WTC11 (cell line): ENCODE measurements around the gene IL34. TPM values are rescaled to one million over a fixed set of nuclear protein-coding genes. Genes with fewer than 3 reads are reported as not detected.

ENCODE experiments used
- ATAC-seq: fragments of 200-7000 bp; cut with Tn5 transposase; 2 replicates; pipeline ENCODE4 v1.10.0; 2021; ENCODE audit warnings: mild to moderate bottlenecking, moderate library complexity
- CTCF ChIA-PET: fragments of 300-600 bp; sonication (Branson Sonifier 250); formaldehyde crosslinking; loops from one replicate; lab custom pipeline; 2021; ENCODE audit warnings: antibody characterized with exemption; lab: Charles Lee
- POLR2A ChIA-PET: fragments of 350-600 bp; sonication (Branson Sonifier 250); formaldehyde crosslinking; loops from one replicate; lab custom pipeline; 2021; ENCODE audit warnings: antibody characterized with exemption; lab: Charles Lee
- DNase-seq: peaks from one replicate; pipeline ENCODE4 v3.0.0; 2021; ENCODE audit warnings: low spot score
- H3K27ac Mint-ChIP-seq: 2 replicates; pipeline ENCODE4 v1.8.0; 2021; ENCODE audit warnings: mixed read lengths
- H3K27me3 Mint-ChIP-seq: 2 replicates; pipeline ENCODE4 v1.8.0; 2021; ENCODE audit warnings: low read depth, mild to moderate bottlenecking, moderate library complexity, mixed read lengths
- H3K36me3 Mint-ChIP-seq: 2 replicates; pipeline ENCODE4 v1.8.0; 2021; ENCODE audit warnings: mixed read lengths
- H3K4me1 Mint-ChIP-seq: 2 replicates; pipeline ENCODE4 v1.8.0; 2022; ENCODE audit warnings: mixed read lengths
- H3K4me3 Mint-ChIP-seq: 2 replicates; pipeline ENCODE4 v1.8.0; 2021; ENCODE audit warnings: mild to moderate bottlenecking, moderate library complexity, mixed read lengths
- H3K9me3 Mint-ChIP-seq: 2 replicates; pipeline ENCODE4 v1.8.0; 2021; ENCODE audit warnings: mixed read lengths
- CBFB ChIP-seq: sonication (generic); formaldehyde crosslinking; IDR thresholded peaks from 2 replicates; pipeline ENCODE4 v1.8.1; 2022; ENCODE audit warnings: mild to moderate bottlenecking, low read depth, missing genetic modification reagents
- CDX4 ChIP-seq: fragments of 250-450 bp; sonication (Bioruptor Pico); IDR thresholded peaks from 2 replicates; pipeline ENCODE4 v1.9.0; 2021; ENCODE audit warnings: moderate library complexity, mild to moderate bottlenecking, inconsistent platforms, borderline replicate concordance
- CREM ChIP-seq: sonication (generic); formaldehyde crosslinking; IDR thresholded peaks from 2 replicates; pipeline ENCODE4 v1.8.1; 2022; ENCODE audit warnings: mild to moderate bottlenecking, missing genetic modification reagents, moderate library complexity
- EMX1 ChIP-seq: fragments of 250-450 bp; sonication (Bioruptor Pico); IDR thresholded peaks from 2 replicates; pipeline ENCODE4 v1.8.0; 2021; ENCODE audit warnings: mild to moderate bottlenecking
- ETV6 ChIP-seq: sonication (generic); formaldehyde crosslinking; IDR thresholded peaks from 2 replicates; pipeline ENCODE4 v1.8.1; 2022; ENCODE audit warnings: mild to moderate bottlenecking, missing genetic modification reagents
- FOXP4 ChIP-seq: sonication (generic); formaldehyde crosslinking; IDR thresholded peaks from 2 replicates; pipeline ENCODE4 v1.8.0; 2022; ENCODE audit warnings: mild to moderate bottlenecking, missing genetic modification reagents
- GABPB1 ChIP-seq: sonication (generic); formaldehyde crosslinking; IDR thresholded peaks from 2 replicates; pipeline ENCODE4 v1.8.1; 2023; ENCODE audit warnings: mild to moderate bottlenecking, missing genetic modification reagents
- JAZF1 ChIP-seq: fragments of 250-450 bp; sonication (Bioruptor Pico); IDR thresholded peaks from 2 replicates; pipeline ENCODE4 v1.9.0; 2021; ENCODE audit warnings: moderate library complexity, mild to moderate bottlenecking, inconsistent platforms
- SMAD3 ChIP-seq: sonication (generic); formaldehyde crosslinking; IDR thresholded peaks from 2 replicates; pipeline ENCODE4 v1.8.0; 2022; ENCODE audit warnings: missing genetic modification reagents, mild to moderate bottlenecking, borderline replicate concordance
- SP1 ChIP-seq: sonication (generic); formaldehyde crosslinking; conservative IDR thresholded peaks from 2 replicates; pipeline ENCODE4 v1.8.1; 2022; ENCODE audit warnings: missing genetic modification reagents
- STAT6 ChIP-seq: sonication (generic); formaldehyde crosslinking; conservative IDR thresholded peaks from 2 replicates; pipeline ENCODE4 v1.8.1; 2023; ENCODE audit warnings: mild to moderate bottlenecking, low read depth, missing genetic modification reagents, moderate library complexity
- TEAD1 ChIP-seq: sonication (generic); formaldehyde crosslinking; IDR thresholded peaks from 2 replicates; pipeline ENCODE4 v1.8.0; 2022; ENCODE audit warnings: mild to moderate bottlenecking, missing genetic modification reagents
- TEAD4 ChIP-seq: sonication (generic); formaldehyde crosslinking; IDR thresholded peaks from 2 replicates; pipeline ENCODE4 v1.8.0; 2022; ENCODE audit warnings: mild to moderate bottlenecking, missing genetic modification reagents
- TP53 ChIP-seq: sonication (generic); formaldehyde crosslinking; IDR thresholded peaks from 2 replicates; pipeline ENCODE4 v1.8.1; 2023; ENCODE audit warnings: mild to moderate bottlenecking, missing genetic modification reagents
- ZNF121 ChIP-seq: sonication (generic); formaldehyde crosslinking; IDR thresholded peaks from 2 replicates; pipeline ENCODE4 v1.8.0; 2023; ENCODE audit warnings: missing genetic modification reagents
- ZNF219 ChIP-seq: sonication (generic); formaldehyde crosslinking; IDR thresholded peaks from 2 replicates; pipeline ENCODE4 v1.8.0; 2023; ENCODE audit warnings: missing genetic modification reagents, mild to moderate bottlenecking, borderline replicate concordance
- ZNF396 ChIP-seq: fragments of 250-450 bp; sonication (Bioruptor Pico); IDR thresholded peaks from 2 replicates; pipeline ENCODE4 v1.8.0; 2021; ENCODE audit warnings: mild to moderate bottlenecking, moderate library complexity, borderline replicate concordance
- ZNF423 ChIP-seq: fragments of 250-450 bp; sonication (Bioruptor Pico); IDR thresholded peaks from 2 replicates; pipeline ENCODE4 v2.1.2; 2022; ENCODE audit warnings: mild to moderate bottlenecking, moderate library complexity
- ZNF512 ChIP-seq: sonication (generic); formaldehyde crosslinking; IDR thresholded peaks from 2 replicates; pipeline ENCODE4 v1.8.1; 2022; ENCODE audit warnings: missing genetic modification reagents, borderline replicate concordance
- total RNA-seq: library from RNA; stranded (reverse); gene quantifications from 3 replicates; pipeline ENCODE4 v1.2.3, GENCODE V29; 2021
- TF ChIP-seq, protein P1 (sequence below): sonication (generic); formaldehyde crosslinking; IDR thresholded peaks from 2 replicates; pipeline ENCODE4 v1.8.1; 2022; ENCODE audit warnings: mild to moderate bottlenecking, missing genetic modification reagents, moderate library complexity, borderline replicate concordance
- TF ChIP-seq, protein P2 (sequence below): fragments of 250-450 bp; sonication (Bioruptor Pico); IDR thresholded peaks from 2 replicates; pipeline ENCODE4 v1.9.0; 2021; ENCODE audit warnings: mild to moderate bottlenecking
- TF ChIP-seq, protein P3 (sequence below): sonication (generic); formaldehyde crosslinking; IDR thresholded peaks from 2 replicates; pipeline ENCODE4 v1.8.1; 2022; ENCODE audit warnings: low read depth, missing genetic modification reagents, borderline replicate concordance

IL34 gene
- total RNA-seq, 1 experiment from 2014 or later: 8.8 TPM

GRCh38 chr16:70661534-70661917, 15.2 kb downstream of the IL34 start:
- ChIA-PET POLR2A (no interaction called here), CTCF (interaction anchor here (0.6 to 1.7 kb wide), 6 partner anchors 8 to 136 kb away, joined by 3 to 5 read pairs (median 4); no protein-coding TSS in a partner anchor)
- Mint-ChIP-seq H3K9me3 (peaks cover 1% of the 10 kb centered on the region), H3K27me3 (no peaks in the 10 kb centered on the region), H3K4me3 (no peak overlapping the region), H3K27ac (no peak overlapping the region), H3K4me1 (peaks cover 13% of the 10 kb centered on the region), H3K36me3 (peaks cover 10% of the 10 kb centered on the region)
- no peak for TF ChIP-seq TP53 (CRISPR knock-in tag)
- no peak for TF ChIP-seq JAZF1 (CRISPR knock-in tag)
- TF ChIP-seq STAT6 (CRISPR knock-in tag): no peak
- no peak for TF ChIP-seq CREM (CRISPR knock-in tag)
- TF ChIP-seq, protein P1, sequence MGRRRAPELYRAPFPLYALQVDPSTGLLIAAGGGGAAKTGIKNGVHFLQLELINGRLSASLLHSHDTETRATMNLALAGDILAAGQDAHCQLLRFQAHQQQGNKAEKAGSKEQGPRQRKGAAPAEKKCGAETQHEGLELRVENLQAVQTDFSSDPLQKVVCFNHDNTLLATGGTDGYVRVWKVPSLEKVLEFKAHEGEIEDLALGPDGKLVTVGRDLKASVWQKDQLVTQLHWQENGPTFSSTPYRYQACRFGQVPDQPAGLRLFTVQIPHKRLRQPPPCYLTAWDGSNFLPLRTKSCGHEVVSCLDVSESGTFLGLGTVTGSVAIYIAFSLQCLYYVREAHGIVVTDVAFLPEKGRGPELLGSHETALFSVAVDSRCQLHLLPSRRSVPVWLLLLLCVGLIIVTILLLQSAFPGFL (CRISPR knock-in tag): no peak
- TF ChIP-seq FOXP4 (CRISPR knock-in tag): no peak
- no peak for TF ChIP-seq SP1
- no peak for TF ChIP-seq TEAD4 (CRISPR knock-in tag)
- no peak for TF ChIP-seq ZNF219 (CRISPR knock-in tag)
- no peak for TF ChIP-seq ZNF512 (CRISPR knock-in tag)
- TF ChIP-seq, protein P2, sequence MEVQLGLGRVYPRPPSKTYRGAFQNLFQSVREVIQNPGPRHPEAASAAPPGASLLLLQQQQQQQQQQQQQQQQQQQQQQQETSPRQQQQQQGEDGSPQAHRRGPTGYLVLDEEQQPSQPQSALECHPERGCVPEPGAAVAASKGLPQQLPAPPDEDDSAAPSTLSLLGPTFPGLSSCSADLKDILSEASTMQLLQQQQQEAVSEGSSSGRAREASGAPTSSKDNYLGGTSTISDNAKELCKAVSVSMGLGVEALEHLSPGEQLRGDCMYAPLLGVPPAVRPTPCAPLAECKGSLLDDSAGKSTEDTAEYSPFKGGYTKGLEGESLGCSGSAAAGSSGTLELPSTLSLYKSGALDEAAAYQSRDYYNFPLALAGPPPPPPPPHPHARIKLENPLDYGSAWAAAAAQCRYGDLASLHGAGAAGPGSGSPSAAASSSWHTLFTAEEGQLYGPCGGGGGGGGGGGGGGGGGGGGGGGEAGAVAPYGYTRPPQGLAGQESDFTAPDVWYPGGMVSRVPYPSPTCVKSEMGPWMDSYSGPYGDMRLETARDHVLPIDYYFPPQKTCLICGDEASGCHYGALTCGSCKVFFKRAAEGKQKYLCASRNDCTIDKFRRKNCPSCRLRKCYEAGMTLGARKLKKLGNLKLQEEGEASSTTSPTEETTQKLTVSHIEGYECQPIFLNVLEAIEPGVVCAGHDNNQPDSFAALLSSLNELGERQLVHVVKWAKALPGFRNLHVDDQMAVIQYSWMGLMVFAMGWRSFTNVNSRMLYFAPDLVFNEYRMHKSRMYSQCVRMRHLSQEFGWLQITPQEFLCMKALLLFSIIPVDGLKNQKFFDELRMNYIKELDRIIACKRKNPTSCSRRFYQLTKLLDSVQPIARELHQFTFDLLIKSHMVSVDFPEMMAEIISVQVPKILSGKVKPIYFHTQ (CRISPR knock-in tag): no peak
- TF ChIP-seq ZNF423 (CRISPR knock-in tag): no peak
- TF ChIP-seq ZNF396 (CRISPR knock-in tag): no peak
- ATAC-seq (no peak), DNase-seq (no peak)

GRCh38 chr16:70661918-70662641, 15.7 kb downstream of the IL34 start:
- H3K27me3 Mint-ChIP-seq: no peaks in the 10 kb centered on the region
- H3K36me3 Mint-ChIP-seq: peaks cover 13% of the 10 kb centered on the region
- CTCF ChIA-PET: interaction anchor here (0.6 to 1.7 kb wide), 6 partner anchors 8 to 136 kb away, joined by 3 to 5 read pairs (median 4); no protein-coding TSS in a partner anchor
- DNase-seq (no peak), ATAC-seq (no peak)
- H3K9me3 Mint-ChIP-seq: peaks cover 4% of the 10 kb centered on the region
- POLR2A ChIA-PET: no interaction called here
- H3K27ac Mint-ChIP-seq: no peak overlapping the region
- peaks cover 13% of the 10 kb centered on the region for H3K4me1 Mint-ChIP-seq
- no peak overlapping the region for H3K4me3 Mint-ChIP-seq
- TF ChIP-seq EMX1 (no peak), CDX4 (CRISPR knock-in tag) (no peak), TP53 (CRISPR knock-in tag) (no peak), SP1 (no peak), ETV6 (CRISPR knock-in tag) (no peak), ZNF121 (no peak), CBFB (no peak), TEAD1 (CRISPR knock-in tag) (no peak), SMAD3 (CRISPR knock-in tag) (no peak), GABPB1 (CRISPR knock-in tag) (no peak)
- TF ChIP-seq, protein P3, sequence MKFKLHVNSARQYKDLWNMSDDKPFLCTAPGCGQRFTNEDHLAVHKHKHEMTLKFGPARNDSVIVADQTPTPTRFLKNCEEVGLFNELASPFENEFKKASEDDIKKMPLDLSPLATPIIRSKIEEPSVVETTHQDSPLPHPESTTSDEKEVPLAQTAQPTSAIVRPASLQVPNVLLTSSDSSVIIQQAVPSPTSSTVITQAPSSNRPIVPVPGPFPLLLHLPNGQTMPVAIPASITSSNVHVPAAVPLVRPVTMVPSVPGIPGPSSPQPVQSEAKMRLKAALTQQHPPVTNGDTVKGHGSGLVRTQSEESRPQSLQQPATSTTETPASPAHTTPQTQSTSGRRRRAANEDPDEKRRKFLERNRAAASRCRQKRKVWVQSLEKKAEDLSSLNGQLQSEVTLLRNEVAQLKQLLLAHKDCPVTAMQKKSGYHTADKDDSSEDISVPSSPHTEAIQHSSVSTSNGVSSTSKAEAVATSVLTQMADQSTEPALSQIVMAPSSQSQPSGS (CRISPR knock-in tag): no peak
